ENCODE results near the gene FBXO2.

GRCh38 chr1:11697188-11697892, 43.1 kb upstream of the FBXO2 start:
- TF ChIP-seq TAF1 (IDR thresholded peaks at IDR 0.05; ENCODE audit: low read depth, low read length) (no peak), POLR2AphosphoS5 (IDR thresholded peaks at IDR 0.05; ENCODE audit: low read depth, low read length) (no peak)
